Left colon (tissue), 2 donors: Measurements from ENCODE around the gene RNF207. TPM values are rescaled to one million over a fixed set of nuclear protein-coding genes. Genes with fewer than 3 reads are reported as not detected.

ENCODE experiments used
- ATAC-seq: fragments of 200-7000 bp; cut with Tn5 transposase; one replicate; pipeline ENCODE4 v1.9.1; 2020; ENCODE audit warnings: mild to moderate bottlenecking, moderate library complexity
- DNase-seq, 2 donors: peaks; one replicate each; pipeline ENCODE4 v3.0.0-alpha.2; 2020
- intact Hi-C, 2 donors: fragments of 100-400 bp; cut with DNase I in 1 of 2; cut with micrococcal nuclease in 1 of 2; formaldehyde crosslinking; loops; one replicate each; pipeline versions ENCODE4 v1.11.2 to v1.14.0; 2022; cut with DNase I, micrococcal nuclease
- long read RNA-seq: library from polyadenylated mRNA; unstranded; transcript quantifications from one replicate; pipeline ENCODE4 v2.0.0, GENCODE V29; 2021
- total RNA-seq, 2 donors: library from RNA; stranded (reverse); fragmentation: NEBNext Ultra II Directional; extraction: Animal tissue kit (Norgen Biotek cat#: 25700); gene quantifications; one replicate each; pipeline ENCODE4 v1.2.1, GENCODE V29; 2021
- donor health status: DM: no; HTN: no; CAD: no.
- donor health status: DM: yes; HTN: yes; CAD: no.

RNF207 gene, protein sequence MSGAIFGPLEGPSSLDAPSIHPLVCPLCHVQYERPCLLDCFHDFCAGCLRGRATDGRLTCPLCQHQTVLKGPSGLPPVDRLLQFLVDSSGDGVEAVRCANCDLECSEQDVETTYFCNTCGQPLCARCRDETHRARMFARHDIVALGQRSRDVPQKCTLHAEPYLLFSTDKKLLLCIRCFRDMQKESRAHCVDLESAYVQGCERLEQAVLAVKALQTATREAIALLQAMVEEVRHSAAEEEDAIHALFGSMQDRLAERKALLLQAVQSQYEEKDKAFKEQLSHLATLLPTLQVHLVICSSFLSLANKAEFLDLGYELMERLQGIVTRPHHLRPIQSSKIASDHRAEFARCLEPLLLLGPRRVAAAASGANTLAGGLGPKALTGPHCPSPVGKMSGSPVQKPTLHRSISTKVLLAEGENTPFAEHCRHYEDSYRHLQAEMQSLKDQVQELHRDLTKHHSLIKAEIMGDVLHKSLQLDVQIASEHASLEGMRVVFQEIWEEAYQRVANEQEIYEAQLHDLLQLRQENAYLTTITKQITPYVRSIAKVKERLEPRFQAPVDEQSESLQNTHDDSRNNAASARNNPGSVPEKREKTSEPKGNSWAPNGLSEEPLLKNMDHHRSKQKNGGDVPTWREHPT
- total RNA-seq = 10 to 100 TPM; 40.8 to 65.3 TPM
- long read RNA-seq, transcript RNF207-205 (3 exons, 551 nt) = major isoform, 6 of 14 reads
- long read RNA-seq, partial matches to known transcripts = 3 of 14 reads
- long read RNA-seq, other reads (novel, unspliced or antisense) = 4 of 14 reads

DNA sequence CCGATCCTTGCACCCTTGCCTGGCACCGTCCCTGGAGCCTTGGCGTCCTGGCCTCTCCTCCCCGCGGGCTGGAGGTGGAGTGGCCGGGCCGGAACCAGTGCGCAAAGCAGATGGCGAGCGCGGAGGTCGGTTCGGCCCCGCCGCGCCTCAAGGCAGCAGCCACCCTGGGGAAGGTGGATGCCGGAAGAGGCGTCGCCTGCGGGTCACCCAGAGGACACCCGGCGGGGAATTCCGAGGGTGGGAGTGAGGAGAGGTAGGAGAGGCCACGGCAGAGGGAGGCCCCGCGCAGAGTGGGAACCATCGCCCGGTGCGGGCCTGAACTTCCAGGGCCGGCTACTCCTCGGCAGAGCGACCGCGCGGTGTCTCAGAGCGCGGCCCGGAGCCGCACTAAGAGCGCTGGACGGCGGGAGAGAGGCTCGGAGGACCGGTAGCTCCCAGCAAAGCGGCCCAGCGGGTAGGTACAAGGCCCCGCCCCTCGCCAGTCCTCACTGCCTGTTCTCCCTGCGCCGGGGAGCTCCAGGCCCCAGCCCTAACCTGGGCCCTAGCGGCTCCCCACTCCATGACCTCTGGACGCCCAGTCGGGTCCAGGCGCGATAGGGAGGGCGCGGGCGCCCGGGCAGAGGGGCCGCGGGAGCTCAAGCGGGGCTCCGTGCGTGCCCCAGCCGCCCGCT, at the start of gene RNF207:
RNF207 (plus strand) TSS at position 271 of the 671 bp plus-strand sequence. CDS start 417 bp downstream, outside the sequence.
- ATAC-seq (peak; percentile 81), DNase-seq (peak; percentile 81)
- intact Hi-C loops = no loop called here

DNA sequence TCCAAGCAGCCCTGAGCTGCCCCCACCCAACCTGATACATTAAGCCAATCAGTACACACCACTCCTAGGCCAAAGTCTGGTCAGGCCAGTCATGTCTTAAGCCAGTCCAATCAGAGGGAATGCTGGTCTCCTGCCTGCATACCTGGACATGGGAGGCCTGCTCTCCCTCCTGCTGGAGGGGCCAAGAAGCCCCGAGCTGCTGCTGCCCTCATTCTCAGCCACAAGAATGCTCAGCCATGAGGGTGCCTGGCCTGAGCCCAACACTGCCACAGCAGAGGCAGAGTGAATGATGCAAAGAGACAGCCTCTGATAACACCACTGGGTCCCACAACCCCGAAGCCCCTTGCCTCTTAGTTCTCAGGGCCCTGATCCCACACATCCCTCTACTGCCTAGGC, 48.8 kb upstream of the RNF207 start:
- ATAC-seq = peak; percentile 43
- intact Hi-C loops = no loop called here
- DNase-seq = no peak

DNA sequence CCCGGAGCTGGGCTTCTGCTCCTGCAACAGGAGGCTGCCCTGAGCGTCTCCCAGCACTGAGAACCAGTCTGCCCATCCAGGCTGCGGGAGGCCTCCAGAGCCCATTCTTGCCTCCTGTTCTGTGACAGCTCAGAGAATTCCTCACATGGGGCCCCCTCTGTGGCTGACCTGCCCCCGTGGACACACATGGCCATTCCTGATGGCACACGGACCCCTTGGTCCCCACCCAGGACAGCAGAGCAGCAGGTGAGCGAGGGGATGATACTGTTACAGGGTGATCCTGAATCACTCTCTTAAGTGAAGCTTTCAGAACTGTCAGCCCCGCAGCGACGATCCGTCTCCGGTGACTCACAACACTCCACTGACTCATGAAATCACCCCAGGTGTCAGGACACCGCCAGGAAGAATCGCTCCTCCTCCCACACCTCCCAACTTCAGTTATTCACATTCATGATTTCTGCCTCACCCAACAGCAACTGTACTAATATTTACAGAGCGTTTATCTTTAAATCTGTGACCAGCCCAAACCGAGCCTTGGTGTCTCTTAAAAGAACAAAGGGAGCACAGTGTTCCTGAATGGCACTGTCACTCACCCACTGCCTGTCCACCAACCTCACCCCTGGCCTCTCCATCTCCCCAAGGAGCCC, 48.3 kb upstream of the RNF207 start:
- peak; percentile 91 for ATAC-seq
- intact Hi-C loops = no loop called here
- peak; percentile 20 to 44 for DNase-seq

- intact Hi-C loops = no loop called here
- no peak for DNase-seq
- no peak for ATAC-seq
Observed at GRCh38 chr1:6158181-6158580, 47.7 kb upstream of the RNF207 start.

GRCh38 chr1:6162341-6162740, 43.6 kb upstream of the RNF207 start:
- intact Hi-C loops = no loop called here
- ATAC-seq = no peak
- no peak for DNase-seq

DNA sequence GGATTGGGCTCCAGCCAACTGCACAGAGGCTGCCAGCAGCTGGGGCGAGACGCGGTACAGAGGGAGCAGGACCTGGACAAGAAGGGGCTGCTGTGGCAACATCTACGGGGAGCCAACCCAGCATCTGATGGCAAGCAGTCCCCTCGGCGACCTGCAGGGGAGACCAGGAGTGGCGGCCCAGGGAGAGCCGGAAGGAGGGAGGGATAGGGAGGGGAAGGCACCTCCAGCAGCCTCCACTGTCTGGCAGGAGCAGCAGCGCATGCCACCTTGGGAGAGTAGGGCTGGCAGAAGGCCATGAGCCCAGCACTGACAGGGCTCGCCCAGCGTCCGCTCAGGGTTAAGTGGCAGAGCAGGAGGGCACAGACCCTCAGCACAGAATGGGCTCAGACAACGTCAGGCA, 43.1 kb upstream of the RNF207 start:
- intact Hi-C loops = no loop called here
- no peak for DNase-seq
- ATAC-seq = no peak

GRCh38 chr1:6163191-6163972, 42.5 kb upstream of the RNF207 start:
- intact Hi-C loops = no loop called here
- no peak for DNase-seq
- no peak for ATAC-seq

- intact Hi-C loops = no loop called here
- DNase-seq (no peak), ATAC-seq (no peak)
Observed at GRCh38 chr1:6163973-6164617, 41.8 kb upstream of the RNF207 start.

- ATAC-seq (no peak), DNase-seq (no peak)
- intact Hi-C loops = no loop called here
Observed at GRCh38 chr1:6165027-6165426, 40.9 kb upstream of the RNF207 start.

DNA sequence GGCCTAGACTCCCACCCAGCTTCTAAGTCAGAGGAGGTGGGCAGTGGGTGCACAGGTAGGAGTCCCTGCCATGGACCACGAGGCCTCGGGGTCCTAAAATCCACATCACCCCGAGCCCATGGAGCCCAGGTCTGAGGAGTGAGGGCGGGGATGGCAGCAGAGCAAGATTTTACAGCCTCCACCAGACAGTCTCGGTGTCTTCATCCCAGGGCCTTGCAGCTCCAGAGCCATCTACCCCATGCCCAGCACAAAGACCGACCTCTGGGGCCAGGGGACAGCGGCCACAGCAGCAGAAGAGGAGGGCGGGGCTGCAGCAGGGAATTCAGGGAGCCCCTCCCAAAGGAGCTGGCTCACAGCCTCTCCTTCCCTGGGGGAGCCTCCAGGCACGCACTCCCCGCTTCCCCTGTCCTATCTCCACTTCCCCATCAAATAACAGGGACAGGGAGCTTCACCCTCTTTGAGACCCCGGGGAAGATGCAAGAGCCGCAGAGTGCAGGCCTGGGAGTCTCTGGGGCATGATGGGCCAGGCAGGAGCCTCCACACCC, 40.4 kb upstream of the RNF207 start:
- intact Hi-C loops = no loop called here
- ATAC-seq (no peak), DNase-seq (no peak)

DNA sequence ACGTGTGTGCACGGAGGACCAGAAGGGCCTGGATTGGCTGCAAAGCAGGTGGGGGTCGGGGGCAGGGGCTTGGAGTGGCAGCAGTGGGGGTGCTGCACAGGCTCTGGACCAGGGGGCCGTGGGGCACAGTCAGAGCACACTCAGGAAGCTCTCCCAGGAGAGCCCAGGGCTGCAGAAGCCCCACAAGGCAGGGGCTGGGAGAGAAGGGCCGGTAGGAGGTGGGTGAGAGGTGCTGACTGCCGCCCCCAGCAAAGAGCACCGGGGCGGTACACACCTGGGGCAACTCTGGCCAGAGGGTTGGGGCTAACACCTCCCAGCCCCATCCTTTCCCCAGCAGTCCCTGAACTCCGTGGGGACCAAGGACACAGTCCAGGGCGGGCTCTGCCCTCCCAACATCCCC, 39.7 kb upstream of the RNF207 start:
- ATAC-seq (no peak), DNase-seq (no peak)
- intact Hi-C loops = no loop called here

GRCh38 chr1:6166655-6167390, 39.1 kb upstream of the RNF207 start:
- ATAC-seq (no peak), DNase-seq (no peak)
- intact Hi-C loops = no loop called here

DNA sequence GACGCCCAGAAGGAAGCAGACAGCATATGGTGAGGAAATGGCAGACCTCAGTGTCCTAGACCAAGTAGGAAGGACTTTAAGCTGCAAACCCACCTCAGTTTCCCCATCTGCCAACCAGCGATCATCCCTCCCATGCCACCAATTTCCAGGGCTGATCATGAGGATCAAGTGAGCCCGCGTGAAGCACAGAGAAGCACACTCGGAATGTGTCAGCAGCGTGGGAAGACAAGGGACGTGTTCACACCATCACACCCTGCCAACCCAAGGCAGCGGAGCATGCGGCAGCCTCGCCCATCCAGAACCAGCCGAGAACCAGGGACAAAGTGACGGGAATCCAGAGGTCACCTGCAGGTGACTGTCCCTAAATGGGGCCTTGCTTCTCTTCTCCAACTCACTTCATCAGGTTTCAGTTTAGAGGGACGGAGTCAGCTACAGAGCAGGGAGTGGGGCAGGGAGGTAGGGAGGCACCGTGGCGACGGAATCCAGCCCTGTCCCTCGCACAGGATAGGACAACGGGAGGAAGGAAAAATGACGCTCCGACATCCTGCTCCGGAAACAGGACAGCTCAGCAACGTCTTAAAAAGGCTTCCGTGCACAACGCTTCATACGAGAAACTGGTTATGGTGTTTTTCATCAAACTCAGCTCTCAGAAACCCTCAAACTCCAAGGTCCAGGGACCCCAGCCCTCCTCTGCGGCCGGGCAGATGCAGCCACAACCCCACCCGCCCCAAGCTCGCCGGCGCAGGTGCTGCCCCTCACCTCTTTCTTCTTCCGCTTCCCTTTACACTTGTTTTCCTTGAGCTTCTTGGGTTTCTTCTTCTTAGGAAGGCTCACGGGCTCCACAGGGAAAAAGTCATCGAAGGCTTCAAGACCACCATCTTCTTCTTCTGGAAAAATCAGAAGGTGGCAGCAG, 38.3 kb upstream of the RNF207 start:
- DNase-seq (no peak), ATAC-seq (no peak)
- intact Hi-C loops = no loop called here

DNA sequence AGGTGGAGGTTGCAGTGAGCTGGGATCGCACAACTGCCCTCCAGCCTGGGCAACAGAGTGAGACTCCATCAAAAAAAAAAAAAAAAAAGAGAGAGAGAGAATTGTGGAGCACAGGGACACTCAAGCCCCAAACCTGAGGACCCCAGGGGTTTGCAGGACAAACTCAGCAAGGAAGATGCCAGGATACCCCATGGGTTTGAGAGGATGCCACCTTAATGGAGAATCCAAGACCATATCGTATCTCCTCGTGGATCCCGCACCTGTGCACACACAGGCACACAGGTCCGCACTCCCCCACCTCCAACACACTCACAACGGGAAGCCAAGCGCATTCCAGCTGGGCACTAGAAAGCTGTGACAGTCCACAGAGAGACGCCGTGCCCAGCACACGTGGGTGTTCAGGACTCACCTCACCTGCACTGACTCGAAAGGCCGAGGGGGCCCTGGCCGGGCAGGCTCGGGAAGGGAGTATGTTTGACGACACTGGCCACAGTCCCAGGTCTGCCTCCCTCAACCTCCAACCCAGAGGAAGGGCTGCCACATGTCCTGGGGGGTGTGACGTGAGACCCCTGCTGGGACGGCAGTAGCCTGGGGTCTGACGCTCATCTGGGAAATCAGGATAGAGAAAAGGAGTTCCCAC, 36.9 kb upstream of the RNF207 start:
- no peak for ATAC-seq

DNA sequence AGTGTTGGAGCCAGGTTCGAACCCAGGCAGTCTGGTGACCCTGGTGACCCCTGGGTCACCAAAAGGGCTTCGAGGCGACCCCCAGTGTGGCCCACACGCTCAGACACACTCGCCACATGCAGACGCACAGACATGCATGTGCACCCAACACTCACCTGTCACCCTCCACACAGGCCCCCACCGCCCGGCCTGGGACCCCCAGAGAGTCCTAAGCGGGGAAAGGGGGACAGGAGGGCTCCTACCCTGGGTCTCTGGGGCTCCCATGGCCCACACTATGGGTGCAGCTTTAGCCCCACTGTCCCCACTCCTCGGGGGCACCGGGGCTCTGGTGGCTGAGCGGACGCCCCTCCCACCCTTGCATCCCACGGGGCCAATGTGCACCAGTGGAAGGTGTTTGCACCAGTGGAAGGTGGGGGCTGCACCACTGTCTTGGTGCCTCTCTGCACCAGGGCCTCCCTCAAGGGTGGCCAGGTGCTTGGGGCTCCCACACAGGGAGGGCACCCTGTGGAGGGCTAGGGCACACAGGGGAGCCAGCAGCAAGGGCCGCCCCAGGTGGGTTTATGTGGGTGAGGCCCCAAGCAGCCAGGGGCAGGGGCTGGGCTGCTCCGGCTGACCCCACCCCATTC, 35.7 kb upstream of the RNF207 start:
- ATAC-seq = no peak
- DNase-seq = no peak
- intact Hi-C loops = no loop called here

More for the DNA sequence above, 36.9 kb upstream of the RNF207 start:
- intact Hi-C loops = no loop called here
- DNase-seq = no peak
